Astrocyte (in vitro differentiated cells and primary cell): Measurements from ENCODE around the gene TET1. TPM values are rescaled to one million over a fixed set of nuclear protein-coding genes. Genes with fewer than 3 reads are reported as not detected.
"Not testable (repeated sequence)": the region's sequence is repeated elsewhere in the genome, so short reads cannot be mapped to it uniquely, and the experiment has no call there.

Source experiments
- DNase-seq: peaks from one replicate; pipeline ENCODE4 v3.0.0-alpha.2; 2010; ENCODE audit warnings: low read depth
- FAIRE-seq: peaks from 2 replicates; lab custom pipeline; 2011; peaks lifted over from hg19 to GRCh38; lab: Jason Lieb, UNC
- H2AFZ ChIP-seq: 2 replicates; pipeline ENCODE4 v1.6.0; 2012; ENCODE audit warnings: low read depth, low read length, inconsistent platforms
- H3K27ac ChIP-seq: 2 replicates; pipeline ENCODE4 v1.5.1; 2011; ENCODE audit warnings: low read depth, low read length, inconsistent platforms
- H3K27me3 ChIP-seq: 2 replicates; pipeline ENCODE4 v1.6.0; 2011; ENCODE audit warnings: low read length, inconsistent platforms; ENCODE audit not compliant: insufficient read depth
- H3K36me3 ChIP-seq: 2 replicates; pipeline ENCODE4 v1.5.1; 2011; ENCODE audit warnings: low read length, inconsistent platforms; ENCODE audit not compliant: insufficient read depth
- H3K4me1 ChIP-seq: 2 replicates; pipeline ENCODE4 v1.5.1; 2011; ENCODE audit warnings: low read length, inconsistent platforms; ENCODE audit not compliant: insufficient read depth
- H3K4me2 ChIP-seq: 2 replicates; pipeline ENCODE4 v1.6.0; 2012; ENCODE audit warnings: low read length, inconsistent platforms
- H3K4me3 ChIP-seq: 2 replicates; pipeline ENCODE4 v1.5.1; 2011; ENCODE audit warnings: low read depth, mild to moderate bottlenecking, low read length, inconsistent platforms; ENCODE audit not compliant: insufficient read depth
- H3K79me2 ChIP-seq: 2 replicates; pipeline ENCODE4 v1.6.0; 2012; ENCODE audit warnings: mild to moderate bottlenecking, low read length, inconsistent platforms; ENCODE audit not compliant: insufficient read depth
- H3K9ac ChIP-seq: 2 replicates; pipeline ENCODE4 v1.6.0; 2012; ENCODE audit warnings: mild to moderate bottlenecking, low read length, inconsistent platforms
- H3K9me3 ChIP-seq: 2 replicates; pipeline ENCODE4 v1.5.1; 2012; ENCODE audit warnings: low read depth, mild to moderate bottlenecking, low read length, inconsistent platforms; ENCODE audit not compliant: insufficient read depth
- H4K20me1 ChIP-seq: 2 replicates; pipeline ENCODE4 v1.6.0; 2012; ENCODE audit warnings: low read length, inconsistent platforms; ENCODE audit not compliant: insufficient read depth
- H3K27ac Mint-ChIP-seq: one replicate; pipeline ENCODE4 v1.8.0; 2021; ENCODE audit warnings: mild to moderate bottlenecking, mixed read lengths; ENCODE audit not compliant: unreplicated experiment
- H3K27me3 Mint-ChIP-seq: one replicate; pipeline ENCODE4 v1.8.0; 2021; ENCODE audit warnings: low read depth, mixed read lengths; ENCODE audit not compliant: unreplicated experiment
- H3K36me3 Mint-ChIP-seq: one replicate; pipeline ENCODE4 v1.8.0; 2021; ENCODE audit warnings: low read depth, mixed read lengths; ENCODE audit not compliant: unreplicated experiment
- H3K4me1 Mint-ChIP-seq: one replicate; pipeline ENCODE4 v1.8.0; 2021; ENCODE audit warnings: low read depth, mixed read lengths; ENCODE audit not compliant: unreplicated experiment
- H3K4me3 Mint-ChIP-seq: one replicate; pipeline ENCODE4 v1.8.0; 2021; ENCODE audit warnings: mild to moderate bottlenecking, moderate library complexity, mixed read lengths; ENCODE audit not compliant: unreplicated experiment
- H3K9me3 Mint-ChIP-seq: one replicate; pipeline ENCODE4 v1.8.0; 2021; ENCODE audit warnings: mild to moderate bottlenecking, mixed read lengths; ENCODE audit not compliant: unreplicated experiment
- CTCF ChIP-seq: IDR thresholded peaks from 2 replicates; pipeline ENCODE4 v1.5.1; 2011; ENCODE audit warnings: low read depth, mild to moderate bottlenecking, inconsistent platforms, low read length, moderate library complexity; ENCODE audit not compliant: insufficient read depth
- EZH2 ChIP-seq: IDR thresholded peaks from 2 replicates; pipeline ENCODE4 v1.6.1; 2012; ENCODE audit warnings: mild to moderate bottlenecking, low read length, inconsistent platforms; ENCODE audit not compliant: insufficient read depth
- total RNA-seq: library from RNA; stranded (reverse); gene quantifications from 2 replicates; pipeline ENCODE4 v1.2.1, GENCODE V29; 2021

TET1 gene
- total RNA-seq, 1 donor from 2014 or later, result 7.1 TPM

- peak overlapping the region; percentile 8 for H3K27ac ChIP-seq
- H3K4me3 ChIP-seq, result no peak overlapping the region
- H3K9me3 ChIP-seq, result no peaks in the 10 kb centered on the region
- no peaks in the 10 kb centered on the region for H3K9me3 Mint-ChIP-seq
- H3K27ac Mint-ChIP-seq, result no peak overlapping the region
- H2AFZ ChIP-seq, result no peak overlapping the region
- H3K4me1 ChIP-seq, result no peaks in the 10 kb centered on the region
- peaks cover 5% of the 10 kb centered on the region for H3K79me2 ChIP-seq
- H3K9ac ChIP-seq, result no peak overlapping the region
- peak overlapping the region; percentile 20 for H3K4me2 ChIP-seq
- H3K27me3 Mint-ChIP-seq, result no peaks in the 10 kb centered on the region
- H4K20me1 ChIP-seq, result peaks cover 2% of the 10 kb centered on the region
- H3K4me1 Mint-ChIP-seq, result no peaks in the 10 kb centered on the region
- DNase-seq (no peak), FAIRE-seq (no peak)
- H3K36me3 ChIP-seq, result peaks cover 3% of the 10 kb centered on the region
- H3K27me3 ChIP-seq, result no peaks in the 10 kb centered on the region
- TF ChIP-seq CTCF (no peak), EZH2 (no peak)
- no peak overlapping the region for H3K4me3 Mint-ChIP-seq
- peaks cover 6% of the 10 kb centered on the region for H3K36me3 Mint-ChIP-seq
Measured at GRCh38 chr10:68517188-68517587, 42.9 kb upstream of the TET1 start.

DNA sequence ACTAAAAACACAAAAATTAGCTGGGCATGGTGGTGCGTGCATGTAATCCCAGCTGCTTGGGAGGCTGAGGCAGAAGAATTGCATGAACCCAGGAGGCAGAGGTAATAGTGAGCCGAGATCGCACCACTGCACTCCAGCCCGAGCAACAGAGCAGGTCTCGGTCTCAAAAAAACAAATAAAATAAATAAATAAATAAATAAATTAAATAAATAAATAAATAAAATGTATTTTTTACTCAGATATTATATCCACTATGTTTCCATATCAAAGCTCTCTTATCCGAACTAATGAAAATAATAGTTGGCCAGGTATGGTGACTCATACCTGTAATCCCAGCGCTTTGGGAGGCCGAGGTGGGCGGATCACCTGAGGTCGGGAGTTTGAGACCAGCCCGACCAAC, 41.5 kb upstream of the TET1 start:
- H4K20me1 ChIP-seq, H3K4me1 Mint-ChIP-seq, H3K36me3 Mint-ChIP-seq, H3K4me2 ChIP-seq, H3K9me3 Mint-ChIP-seq, DNase-seq, H3K4me3 Mint-ChIP-seq, H3K27ac Mint-ChIP-seq, H3K9me3 ChIP-seq, H3K36me3 ChIP-seq, H2AFZ ChIP-seq, H3K9ac ChIP-seq, H3K4me3 ChIP-seq, FAIRE-seq, H3K27me3 Mint-ChIP-seq, H3K27me3 ChIP-seq, H3K27ac ChIP-seq, H3K4me1 ChIP-seq: not testable (repeated sequence)
- peaks cover 11% of the 10 kb centered on the region for H3K79me2 ChIP-seq

- not testable (repeated sequence) for H3K4me1 Mint-ChIP-seq, FAIRE-seq, DNase-seq, H3K4me1 ChIP-seq, H3K9ac ChIP-seq, H3K4me3 Mint-ChIP-seq, H3K4me2 ChIP-seq, H3K36me3 Mint-ChIP-seq, H3K9me3 Mint-ChIP-seq, H3K4me3 ChIP-seq, H3K36me3 ChIP-seq, H3K27me3 ChIP-seq, H2AFZ ChIP-seq, H3K27ac ChIP-seq, H4K20me1 ChIP-seq, H3K9me3 ChIP-seq, H3K27me3 Mint-ChIP-seq, H3K27ac Mint-ChIP-seq
- H3K79me2 ChIP-seq, result peaks cover 22% of the 10 kb centered on the region
Measured at GRCh38 chr10:68525490-68526038, 34.6 kb upstream of the TET1 start.
